GM21619 (cell line): ENCODE data around the gene BSN.

Experiments used
- ATAC-seq: cut with Tn5 transposase; IDR thresholded peaks from one replicate; pipeline ENCODE4 v1.9.1; 2021; ENCODE audit not compliant: unreplicated experiment

BSN gene

DNA sequence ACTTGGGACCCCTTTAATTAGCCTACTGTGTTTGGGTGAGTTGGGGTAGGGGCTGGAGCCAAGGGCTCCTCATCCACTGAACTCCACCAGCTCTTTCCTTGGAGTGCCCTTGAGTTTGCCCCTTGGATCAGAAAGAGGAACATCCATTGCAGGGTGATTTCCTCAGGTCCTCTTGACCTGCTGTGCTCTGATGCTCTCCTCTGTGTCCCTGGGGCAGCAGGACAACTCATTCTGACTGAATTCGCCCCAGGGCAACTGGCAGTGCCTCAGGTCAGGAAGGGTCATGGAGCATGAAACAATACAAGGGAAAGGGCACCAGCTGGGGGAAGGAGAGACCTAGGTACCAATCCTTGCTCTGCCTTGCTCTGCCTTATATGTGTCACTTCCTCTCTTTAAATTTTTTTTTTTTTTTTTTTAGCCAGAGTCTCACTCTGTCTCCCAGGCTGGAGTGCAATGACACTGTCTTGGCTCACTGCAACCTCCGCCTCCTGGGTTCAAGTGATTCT is 47.8 kb downstream of the BSN start:
- no peak for ATAC-seq

- no peak for ATAC-seq
Observed at GRCh38 chr3:49602877-49603411, 48.7 kb downstream of the BSN start.

DNA sequence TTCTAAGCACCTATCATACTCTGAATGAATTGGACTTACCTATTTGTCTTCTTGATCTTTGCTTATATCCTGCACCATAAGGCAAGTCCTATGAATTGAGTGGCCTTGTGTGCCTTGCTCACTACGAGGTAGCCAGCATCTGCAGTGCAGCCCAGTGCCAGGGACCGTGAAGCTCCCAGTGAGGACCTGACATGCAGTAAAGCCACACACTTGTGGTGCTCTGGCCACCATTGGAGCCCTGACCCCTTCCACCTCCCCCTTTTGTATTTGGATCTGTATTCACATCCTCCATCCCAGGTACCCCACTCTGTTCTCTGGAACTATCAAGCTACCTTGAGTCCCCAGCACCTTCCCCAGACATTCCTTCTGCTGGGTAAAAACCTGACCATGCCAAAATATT is 52.1 kb downstream of the BSN start:
- ATAC-seq = no peak

- ATAC-seq = no peak
Observed at GRCh38 chr3:49607105-49607591, 52.9 kb downstream of the BSN start.

DNA sequence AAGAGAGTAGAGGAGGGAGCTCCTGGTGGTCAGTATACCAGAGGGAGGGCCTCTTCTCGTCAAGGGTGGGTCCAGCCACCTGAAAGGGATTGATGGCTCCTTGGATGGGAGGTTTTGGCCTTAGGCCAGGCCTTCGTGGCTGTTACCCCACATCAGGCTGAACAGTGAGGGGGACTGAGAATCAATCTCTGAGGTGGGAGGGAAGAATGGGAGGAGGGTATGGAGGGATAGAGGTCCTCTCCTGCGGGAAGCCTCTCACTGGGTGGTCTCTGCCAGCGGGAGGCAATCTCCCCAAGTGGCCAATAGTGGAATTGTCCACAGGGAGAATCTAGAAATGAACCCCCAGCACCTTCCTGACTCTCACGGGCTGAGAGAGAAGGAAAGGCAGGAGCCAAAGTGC is 53.5 kb downstream of the BSN start:
- ATAC-seq = no peak

- ATAC-seq = no peak
Observed at GRCh38 chr3:49609314-49609713, 55.0 kb downstream of the BSN start.

DNA sequence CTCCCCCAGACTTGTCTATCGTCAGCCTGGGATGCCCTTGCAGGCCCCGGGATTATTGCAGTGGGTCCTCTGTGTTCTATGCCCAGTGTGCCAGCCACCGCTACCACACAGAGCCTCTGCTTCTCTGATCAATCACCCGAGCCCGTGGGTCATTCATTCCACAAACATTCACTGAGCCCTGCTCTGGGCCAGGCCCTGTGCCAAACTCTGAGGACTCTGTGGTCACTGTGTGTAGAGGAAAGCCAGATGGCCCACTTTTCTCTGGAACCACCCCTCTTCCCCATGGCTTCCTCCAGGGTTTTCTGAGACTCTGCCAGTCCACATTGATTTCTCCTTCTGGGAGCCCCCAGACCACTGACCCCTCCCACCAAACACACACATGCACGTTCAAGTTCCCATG is 55.5 kb downstream of the BSN start:
- no peak for ATAC-seq

- ATAC-seq = no peak
Observed at GRCh38 chr3:49610666-49611280, 56.5 kb downstream of the BSN start.

- no peak for ATAC-seq
Observed at GRCh38 chr3:49611291-49611690, 57.0 kb downstream of the BSN start.

GRCh38 chr3:49611719-49612118 is 57.4 kb downstream of the BSN start:
- ATAC-seq = no peak

- no peak for ATAC-seq
Observed at GRCh38 chr3:49614936-49615335, 60.7 kb downstream of the BSN start.

- ATAC-seq = no peak
Observed at GRCh38 chr3:49616061-49616460, 61.8 kb downstream of the BSN start.

DNA sequence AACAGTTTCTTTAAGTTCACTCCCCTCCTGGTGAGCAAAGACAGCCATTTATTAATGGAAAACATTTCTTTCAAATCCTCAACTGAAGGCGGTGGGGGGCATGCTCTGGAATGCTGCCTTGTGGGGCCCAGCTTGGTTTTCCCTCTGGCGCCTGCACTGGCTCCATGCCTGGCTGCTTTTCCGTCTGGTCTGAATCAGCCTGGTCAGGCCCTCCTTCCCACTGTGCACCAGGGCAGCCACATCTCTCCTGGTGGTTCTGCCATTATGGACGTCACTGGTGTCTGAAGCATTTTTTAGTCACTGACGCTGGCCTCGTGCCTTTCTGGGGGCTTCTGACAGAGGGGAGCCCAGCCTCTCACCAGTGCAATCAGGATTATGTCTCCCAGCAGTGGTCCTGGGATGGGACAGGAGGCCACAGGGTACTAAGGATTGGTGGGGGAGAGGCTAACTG is 62.2 kb downstream of the BSN start:
- no peak for ATAC-seq

DNA sequence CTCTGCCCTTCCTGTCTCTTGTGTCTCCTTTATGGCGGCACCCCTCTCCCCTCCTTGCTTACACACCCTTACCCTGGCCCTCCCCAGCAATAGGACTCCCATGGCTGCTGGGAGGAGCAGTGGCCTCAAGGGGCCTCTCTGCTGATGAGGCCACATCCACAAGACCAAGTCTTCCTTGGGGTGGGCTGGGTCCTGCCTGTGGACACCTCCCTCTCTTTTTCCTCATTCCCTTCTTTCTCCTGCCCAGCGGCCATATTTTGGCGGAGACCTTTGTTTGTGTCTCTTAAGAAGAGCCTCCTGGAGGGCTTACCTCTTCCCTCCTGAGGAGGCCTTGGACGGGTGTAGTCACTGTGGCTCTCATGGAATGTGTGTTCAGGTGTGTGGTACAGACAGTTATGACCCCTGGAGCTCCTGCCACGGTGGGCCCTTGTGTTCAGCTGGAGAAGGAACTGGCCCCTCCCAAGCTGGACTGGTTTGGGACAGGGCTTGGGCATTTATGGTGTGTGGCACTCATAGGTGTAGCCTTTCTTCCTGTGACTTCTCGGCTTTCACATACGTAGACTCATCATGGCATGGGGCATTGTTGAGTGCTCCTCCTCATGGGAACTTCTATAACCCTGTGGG is 63.2 kb downstream of the BSN start:
- no peak for ATAC-seq

GRCh38 chr3:49618412-49618811 is 64.1 kb downstream of the BSN start:
- no peak for ATAC-seq

- no peak for ATAC-seq
Observed at GRCh38 chr3:49619649-49620048, 65.4 kb downstream of the BSN start.

- ATAC-seq = no peak
Observed at GRCh38 chr3:49620728-49621127, 66.5 kb downstream of the BSN start.

DNA sequence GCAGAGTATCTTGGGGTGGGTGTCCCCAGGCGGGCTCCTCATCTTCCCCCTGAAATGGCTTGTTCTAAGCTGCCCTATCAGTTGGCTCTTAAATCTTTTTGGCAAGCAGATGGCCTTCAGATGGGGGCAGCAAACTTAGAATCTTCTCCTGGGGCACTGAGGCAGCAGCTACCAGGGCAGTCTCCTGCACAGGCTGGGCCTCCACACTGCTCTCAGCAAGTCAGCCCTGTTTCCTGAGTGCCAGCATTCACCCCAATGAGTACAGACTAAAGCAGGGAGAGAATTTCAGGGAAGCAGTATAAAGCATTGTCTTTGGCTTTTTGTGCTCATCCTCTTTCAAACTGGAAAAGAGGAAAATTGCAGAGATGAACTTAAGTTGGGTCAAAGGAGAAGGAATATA is 68.8 kb downstream of the BSN start:
- no peak for ATAC-seq

DNA sequence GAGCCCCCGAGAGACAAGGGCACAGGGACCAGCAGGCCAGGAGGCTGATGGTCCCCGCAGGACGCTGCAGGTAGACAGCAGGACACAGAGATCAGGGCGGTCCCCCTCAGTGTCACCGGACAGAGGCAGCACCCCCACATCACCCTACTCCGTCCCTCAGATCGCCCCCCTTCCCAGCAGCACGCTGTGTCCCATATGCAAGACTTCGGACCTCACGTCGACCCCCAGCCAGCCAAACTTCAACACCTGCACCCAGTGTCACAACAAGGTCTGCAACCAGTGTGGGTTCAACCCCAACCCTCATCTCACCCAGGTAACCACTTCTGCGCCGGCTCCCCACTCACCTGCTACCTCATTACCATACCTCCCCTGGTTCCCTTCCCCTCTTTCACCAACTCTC is 70.8 kb downstream of the BSN start:
- ATAC-seq = no peak

DNA sequence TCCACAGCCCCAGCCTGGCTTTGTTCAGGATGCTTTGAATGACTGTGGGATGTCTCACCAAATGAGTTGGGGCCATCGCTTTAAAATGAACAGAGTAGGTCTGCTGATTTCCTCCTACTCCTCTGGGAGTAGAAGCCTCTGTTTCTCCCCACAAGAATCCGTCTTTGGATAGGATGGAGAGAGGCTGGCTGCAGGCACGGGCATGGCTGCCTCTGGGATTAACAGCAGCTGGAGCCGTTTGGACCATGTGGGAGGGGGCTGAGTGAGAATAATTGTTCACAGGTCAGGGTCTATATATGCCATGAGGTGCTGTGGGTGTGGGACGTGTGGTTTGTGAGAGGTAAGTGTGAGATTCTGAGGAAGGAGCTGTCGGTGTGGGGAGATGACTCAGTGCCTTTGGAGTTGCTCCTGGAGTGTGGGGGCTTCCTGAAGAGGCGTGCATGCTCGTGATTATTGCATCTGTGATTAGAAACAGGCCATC is 71.9 kb downstream of the BSN start:
- no peak for ATAC-seq

GRCh38 chr3:49626796-49627195 is 72.5 kb downstream of the BSN start:
- ATAC-seq = no peak

DNA sequence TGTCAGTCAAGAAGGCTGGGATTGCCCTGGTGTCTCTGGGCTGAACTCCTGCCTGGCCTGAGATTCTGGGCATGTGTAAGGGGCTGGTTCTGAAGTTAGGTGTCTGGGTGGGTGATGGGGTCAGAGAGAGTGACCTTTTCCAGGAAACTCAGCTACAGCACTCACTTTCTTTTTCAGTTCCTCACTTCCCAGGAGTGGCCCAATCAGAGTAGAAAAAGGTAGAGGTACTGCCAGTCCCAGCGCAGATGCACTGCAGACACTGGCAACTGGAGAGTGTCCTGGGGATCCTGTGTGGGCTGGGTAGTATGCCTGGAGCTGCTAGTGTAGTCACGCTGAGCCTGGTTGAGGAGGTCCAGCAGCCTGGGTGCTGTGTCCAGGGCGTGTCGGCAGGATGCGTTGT is 73.4 kb downstream of the BSN start:
- ATAC-seq = no peak
